ENCODE results near the gene LOXHD1. TPM values are rescaled to one million over a fixed set of nuclear protein-coding genes. Genes with fewer than 3 reads are reported as not detected.

Gene LOXHD1
- total RNA-seq, 1 donor from 2014 or later: not detected

DNA sequence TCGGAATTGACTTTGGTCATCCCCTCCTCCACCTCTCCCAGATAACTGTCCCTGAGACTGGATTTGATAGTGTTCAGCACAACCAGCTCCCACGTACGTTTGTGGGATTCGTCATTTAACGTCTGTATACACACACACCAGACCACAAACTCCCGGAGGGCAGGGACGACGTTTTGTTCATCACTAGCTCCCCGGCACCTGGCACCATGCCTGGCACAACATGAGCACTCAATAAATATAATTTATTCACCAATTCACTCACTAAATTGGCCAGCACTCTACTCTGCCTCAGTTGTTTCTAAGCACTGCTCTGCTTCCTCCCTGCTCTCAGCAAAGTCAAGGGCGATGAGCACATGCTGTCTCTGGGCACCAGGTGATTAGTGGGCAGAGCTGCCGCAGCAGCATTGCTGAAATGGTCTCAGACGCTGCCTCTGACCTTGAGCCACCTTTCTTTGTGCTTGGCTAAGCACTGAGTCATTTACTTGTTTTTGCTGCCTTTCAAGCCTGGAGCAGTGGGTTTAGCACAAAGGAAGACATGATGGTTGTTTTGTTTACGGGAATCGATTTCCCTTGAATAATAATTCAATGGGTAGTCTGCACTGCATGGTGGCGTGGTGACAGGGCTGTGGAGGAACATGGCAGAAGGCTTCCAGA lies 19.3 kb upstream of the LOXHD1 start:
- no peak overlapping the region for H3K4me3 ChIP-seq
- intact Hi-C loops (cut with DNase I): no loop called here
- no peak overlapping the region for H3K27ac ChIP-seq
- DNase-seq (ENCODE audit: extremely low spot score in 2 of 2): no peak
- H3K9me3 ChIP-seq: no peaks in the 10 kb centered on the region
- H3K4me1 ChIP-seq: no peaks in the 10 kb centered on the region
- H3K27me3 ChIP-seq: no peaks in the 10 kb centered on the region
- TF ChIP-seq POLR2AphosphoS5 (IDR thresholded peaks at IDR 0.05; ENCODE audit: insufficient read depth in 1 of 2, low read depth in 1 of 2) (no peak), POLR2A (IDR thresholded peaks at IDR 0.05) (no peak)
- TF ChIP-seq, protein P1, sequence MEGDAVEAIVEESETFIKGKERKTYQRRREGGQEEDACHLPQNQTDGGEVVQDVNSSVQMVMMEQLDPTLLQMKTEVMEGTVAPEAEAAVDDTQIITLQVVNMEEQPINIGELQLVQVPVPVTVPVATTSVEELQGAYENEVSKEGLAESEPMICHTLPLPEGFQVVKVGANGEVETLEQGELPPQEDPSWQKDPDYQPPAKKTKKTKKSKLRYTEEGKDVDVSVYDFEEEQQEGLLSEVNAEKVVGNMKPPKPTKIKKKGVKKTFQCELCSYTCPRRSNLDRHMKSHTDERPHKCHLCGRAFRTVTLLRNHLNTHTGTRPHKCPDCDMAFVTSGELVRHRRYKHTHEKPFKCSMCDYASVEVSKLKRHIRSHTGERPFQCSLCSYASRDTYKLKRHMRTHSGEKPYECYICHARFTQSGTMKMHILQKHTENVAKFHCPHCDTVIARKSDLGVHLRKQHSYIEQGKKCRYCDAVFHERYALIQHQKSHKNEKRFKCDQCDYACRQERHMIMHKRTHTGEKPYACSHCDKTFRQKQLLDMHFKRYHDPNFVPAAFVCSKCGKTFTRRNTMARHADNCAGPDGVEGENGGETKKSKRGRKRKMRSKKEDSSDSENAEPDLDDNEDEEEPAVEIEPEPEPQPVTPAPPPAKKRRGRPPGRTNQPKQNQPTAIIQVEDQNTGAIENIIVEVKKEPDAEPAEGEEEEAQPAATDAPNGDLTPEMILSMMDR (IDR thresholded peaks at IDR 0.05): no peak
- H3K36me3 ChIP-seq: no peaks in the 10 kb centered on the region

DNA sequence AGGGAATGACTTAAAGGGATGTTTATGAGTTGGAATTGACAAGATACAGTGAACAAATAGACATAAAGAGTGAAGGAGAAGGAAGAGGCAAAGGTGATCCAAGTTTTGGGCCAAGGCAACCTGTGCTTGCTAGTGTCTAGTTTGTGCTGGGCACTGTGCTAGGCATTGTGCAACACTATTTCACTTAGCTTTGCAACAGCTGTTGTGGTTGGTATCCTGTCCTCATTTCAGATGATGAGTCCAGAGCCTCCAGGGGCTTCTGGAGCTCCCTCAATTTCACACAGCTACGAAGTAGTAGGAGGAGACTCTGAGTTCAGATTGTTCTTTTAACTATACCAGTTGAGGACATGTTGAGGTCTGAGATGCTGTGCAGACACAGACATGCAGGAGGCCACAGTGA lies 18.1 kb upstream of the LOXHD1 start:
- DNase-seq (ENCODE audit: extremely low spot score in 2 of 2): no peak
- Histone ChIP-seq H3K36me3 (no peaks in the 10 kb centered on the region), H3K4me1 (no peaks in the 10 kb centered on the region), H3K27ac (no peak overlapping the region), H3K4me3 (no peak overlapping the region), H3K27me3 (no peaks in the 10 kb centered on the region), H3K9me3 (no peaks in the 10 kb centered on the region)
- intact Hi-C loops (cut with DNase I): no loop called here
- no peak for TF ChIP-seq POLR2AphosphoS5 (IDR thresholded peaks at IDR 0.05; ENCODE audit: insufficient read depth in 1 of 2, low read depth in 1 of 2)
- TF ChIP-seq POLR2A (IDR thresholded peaks at IDR 0.05): no peak
- TF ChIP-seq, protein P1 (IDR thresholded peaks at IDR 0.05): no peak

DNA sequence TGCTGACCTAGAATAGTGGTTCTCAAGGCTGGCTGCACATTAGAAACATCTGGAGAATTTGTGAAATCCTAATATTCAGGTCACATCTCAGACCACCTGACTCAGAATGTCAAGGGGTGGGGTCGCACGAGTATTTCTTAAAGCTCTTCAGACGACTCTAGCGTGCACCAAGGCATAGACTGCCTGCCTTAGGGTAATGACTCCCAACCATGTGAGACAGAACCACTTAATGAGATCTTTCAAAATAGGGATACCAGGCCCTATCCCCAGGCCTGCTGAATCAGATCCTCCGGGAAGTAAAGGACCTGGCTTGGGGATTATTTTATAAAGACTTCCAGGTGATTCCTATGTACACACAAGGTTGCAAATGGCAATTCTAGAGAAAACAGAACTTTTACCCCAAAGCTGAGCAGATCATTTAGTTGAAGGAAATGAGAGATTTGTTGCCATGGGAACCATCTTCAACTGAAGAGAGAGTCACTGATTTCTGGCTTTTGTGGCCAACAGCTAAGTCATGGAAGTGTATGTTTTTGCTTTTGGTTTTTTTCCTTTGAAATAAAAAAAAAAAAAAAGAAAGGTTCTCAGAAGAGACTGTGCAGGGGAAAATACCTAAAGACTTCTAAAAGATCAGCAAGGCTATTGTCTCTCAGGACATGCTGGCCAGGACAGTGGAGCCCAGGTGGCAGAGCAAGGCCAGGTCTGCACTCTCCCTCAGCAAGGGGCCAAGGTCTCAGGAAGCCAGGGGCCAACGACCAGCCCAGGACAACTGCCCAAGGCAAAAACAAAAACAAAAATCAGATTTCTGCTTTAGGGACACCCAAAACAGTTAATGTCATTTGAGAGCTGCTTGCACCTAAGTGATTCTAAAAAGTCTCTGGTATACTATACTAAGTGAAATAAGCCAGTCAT lies 15.3 kb upstream of the LOXHD1 start:
- no peaks in the 10 kb centered on the region for H3K36me3 ChIP-seq
- no peak for TF ChIP-seq POLR2AphosphoS5 (IDR thresholded peaks at IDR 0.05; ENCODE audit: insufficient read depth in 1 of 2, low read depth in 1 of 2)
- no peak for TF ChIP-seq POLR2A (IDR thresholded peaks at IDR 0.05)
- TF ChIP-seq, protein P1 (IDR thresholded peaks at IDR 0.05): no peak
- no peak overlapping the region for H3K4me3 ChIP-seq
- H3K4me1 ChIP-seq: no peaks in the 10 kb centered on the region
- H3K9me3 ChIP-seq: no peaks in the 10 kb centered on the region
- H3K27me3 ChIP-seq: no peaks in the 10 kb centered on the region
- DNase-seq (ENCODE audit: extremely low spot score in 2 of 2): no peak
- no peak overlapping the region for H3K27ac ChIP-seq
- intact Hi-C loops (cut with DNase I): no loop called here

DNA sequence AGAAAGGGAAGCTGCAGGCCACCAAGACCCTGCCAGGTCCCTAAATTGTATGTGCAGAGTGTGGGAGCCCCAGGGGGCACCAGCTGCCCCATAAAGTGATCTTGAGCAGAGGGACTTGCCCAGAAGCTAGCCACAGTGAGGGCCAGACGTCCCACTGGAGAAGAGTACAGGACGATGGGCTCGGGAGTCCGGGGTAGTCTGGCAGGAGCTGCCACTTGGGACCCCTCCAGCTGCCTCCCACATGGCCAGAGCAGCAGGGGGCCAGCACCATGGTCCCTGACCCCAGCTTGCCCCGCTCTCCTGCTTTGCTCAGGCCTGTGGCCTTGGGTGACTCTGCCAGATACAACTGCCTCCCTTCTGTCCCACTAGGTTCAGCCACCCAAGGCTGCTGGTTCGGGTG lies 11.7 kb upstream of the LOXHD1 start:
- Histone ChIP-seq H3K4me3 (no peak overlapping the region), H3K27me3 (no peaks in the 10 kb centered on the region), H3K36me3 (no peaks in the 10 kb centered on the region), H3K9me3 (no peaks in the 10 kb centered on the region), H3K4me1 (no peaks in the 10 kb centered on the region), H3K27ac (no peak overlapping the region)
- TF ChIP-seq, protein P1 (IDR thresholded peaks at IDR 0.05): no peak
- no peak for TF ChIP-seq POLR2AphosphoS5 (IDR thresholded peaks at IDR 0.05; ENCODE audit: insufficient read depth in 1 of 2, low read depth in 1 of 2)
- no peak for TF ChIP-seq POLR2A (IDR thresholded peaks at IDR 0.05)
- intact Hi-C loops (cut with DNase I): no loop called here
- DNase-seq (ENCODE audit: extremely low spot score in 2 of 2): no peak

DNA sequence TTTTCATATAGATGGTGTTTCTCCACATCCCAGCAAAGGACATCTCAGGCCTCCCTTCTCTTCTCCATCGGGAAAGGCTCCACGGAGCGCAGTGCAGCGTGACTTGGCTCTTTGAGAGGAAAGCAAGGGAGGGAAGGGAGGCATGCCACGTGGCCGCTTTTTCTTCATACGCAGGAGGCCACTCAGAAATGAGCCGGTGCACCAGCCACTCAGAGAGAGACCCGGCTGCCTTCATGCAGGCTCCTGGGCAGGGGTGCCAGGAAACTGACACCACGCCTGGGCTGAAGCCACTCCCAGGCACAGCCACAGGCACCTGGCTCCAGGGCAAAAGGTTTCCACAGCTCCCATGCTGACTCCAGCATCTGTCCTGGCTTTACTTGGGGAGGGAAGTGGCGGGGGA lies 11.1 kb upstream of the LOXHD1 start:
- no peak for TF ChIP-seq POLR2AphosphoS5 (IDR thresholded peaks at IDR 0.05; ENCODE audit: insufficient read depth in 1 of 2, low read depth in 1 of 2)
- no peak for TF ChIP-seq POLR2A (IDR thresholded peaks at IDR 0.05)
- TF ChIP-seq, protein P1 (IDR thresholded peaks at IDR 0.05): no peak
- Histone ChIP-seq H3K27me3 (no peaks in the 10 kb centered on the region), H3K4me3 (no peak overlapping the region), H3K27ac (no peak overlapping the region), H3K36me3 (no peaks in the 10 kb centered on the region), H3K9me3 (no peaks in the 10 kb centered on the region), H3K4me1 (no peaks in the 10 kb centered on the region)
- intact Hi-C loops (cut with DNase I): no loop called here
- DNase-seq (ENCODE audit: extremely low spot score in 2 of 2): no peak

Measured in vagina (tissue), 2 donors.